Transverse colon (tissue), 4 donors: ENCODE data around the gene FAM193B. TPM values are rescaled to one million over a fixed set of nuclear protein-coding genes. Genes with fewer than 3 reads are reported as not detected.

Source experiments
- DNase-seq: peaks from one replicate; pipeline ENCODE4 v3.0.0-alpha.2; 2019
- H3K27ac ChIP-seq, 4 donors: fragments of 200-600 bp; sonication (generic); 2 replicates each; pipeline ENCODE4 v1.5.1; 2016 to 2018; ENCODE audit warnings: inconsistent platforms in 4 of 4
- H3K27me3 ChIP-seq: fragments of 200-600 bp; sonication (generic); 2 replicates; pipeline ENCODE4 v1.5.1; 2017; ENCODE audit warnings: inconsistent platforms
- H3K36me3 ChIP-seq, 4 donors: fragments of 200-600 bp; sonication (generic); 2 replicates each; pipeline ENCODE4 v1.5.1; 2017 to 2019; ENCODE audit warnings: inconsistent platforms in 4 of 4
- H3K4me1 ChIP-seq, 4 donors: fragments of 200-600 bp; sonication (generic); 2 replicates each; pipeline ENCODE4 v1.5.1; 2017 to 2020; ENCODE audit warnings: inconsistent platforms in 4 of 4
- H3K4me3 ChIP-seq, 4 donors: fragments of 200-600 bp; sonication (generic); 1 replicate in 1 of 4; 2 replicates in 3 of 4; pipeline versions ENCODE4 v1.5.1 to v1.6.1; 2017 to 2019; ENCODE audit warnings: inconsistent platforms in 4 of 4
- H3K9me3 ChIP-seq, 2 donors: fragments of 200-600 bp; sonication (generic); 2 replicates each; pipeline ENCODE4 v1.5.1; 2017 to 2019; ENCODE audit warnings: inconsistent platforms in 2 of 2
- CTCF ChIP-seq, 5 experiments: fragments of 200-600 bp in 3 of 5; fragments of 450-650 bp in 2 of 5; sonication (generic) in 3 of 5; IDR thresholded peaks; 1 replicate in 2 of 5; 2 replicates in 3 of 5; pipeline ENCODE4 v1.5.1; 2016 to 2017; ENCODE audit warnings: antibody characterized with exemption in 5 of 5, inconsistent platforms in 3 of 5, mild to moderate bottlenecking in 2 of 5, moderate library complexity in 1 of 5
- EP300 ChIP-seq: sonication (generic); formaldehyde crosslinking; IDR thresholded peaks from one replicate; pipeline ENCODE4 v1.6.1; 2017; ENCODE audit warnings: antibody characterized with exemption, low read depth
- POLR2A ChIP-seq: fragments of 450-650 bp; IDR thresholded peaks from one replicate; pipeline ENCODE4 v1.6.1; 2016; ENCODE audit warnings: antibody characterized with exemption, mild to moderate bottlenecking, moderate library complexity
- POLR2AphosphoS5 ChIP-seq, 3 donors: sonication (generic); formaldehyde crosslinking; IDR thresholded peaks; one replicate each; pipeline ENCODE4 v1.6.1; 2016; ENCODE audit warnings: antibody characterized with exemption in 3 of 3
- WGBS, 2 donors: methylation state at CpG; one replicate each; pipeline ENCODE4 v1.1.5; 2018; ENCODE audit warnings: low coverage in 1 of 2; 5-methylcytosine and 5-hydroxymethylcytosine counted together
- in situ Hi-C, 4 donors: fragments of 200-750 bp; cut with MboI; loops; one replicate each; pipeline versions ENCODE4 v1.15.0 to v1.15.1; 2017; ENCODE audit warnings: low sequenced_read_pairs in 3 of 4, low pct_ligation_motif_present in 1 of 4, low pct_unique_long_range_greater_than_20kb in 1 of 4
- intact Hi-C: fragments of 100-400 bp; cut with DNase I; formaldehyde crosslinking; loops from one replicate; pipeline ENCODE4 v1.15.1; 2023; ENCODE audit warnings: low total_unique reads
- total RNA-seq, 4 donors: library from RNA; depleted of rRNA; stranded (reverse); fragments of >200 nt; gene quantifications; one replicate each; pipeline ENCODE4 v1.1.0, GENCODE V29; 2016

FAM193B gene
- total RNA-seq, 4 donors from 2014 or later, result 59.7 to 128 (median 63.5) TPM

GRCh38 chr5:177598477-177598876 is 44.1 kb upstream of the FAM193B start:
- WGBS, 2 donors, result 40 to 50% methylated on average over 3 to 5 of the region's 5 CpGs
- intact Hi-C loops, result no loop called here
- DNase-seq, result no peak
- Histone ChIP-seq H3K9me3 (no peaks in the 10 kb centered on the region), H3K27me3 (no peaks in the 10 kb centered on the region), H3K4me1 (peaks cover 1 to 23% (median 13%) of the 10 kb centered on the region in 4 donors), H3K36me3 (peaks cover 0 to 28% (median 13%) of the 10 kb centered on the region in 4 donors), H3K27ac (peak overlapping the region in 1 of 4 donors; percentile 88), H3K4me3 (peak overlapping the region in 1 of 4 donors; percentile 98)
- in situ Hi-C loops, result no loop called here
- TF ChIP-seq POLR2A, result no peak
- no peak for TF ChIP-seq CTCF (IDR thresholded peaks at IDR 0.05)
- no peak for TF ChIP-seq POLR2AphosphoS5 (IDR thresholded peaks at IDR 0.05)
- no peak for TF ChIP-seq EP300

DNA sequence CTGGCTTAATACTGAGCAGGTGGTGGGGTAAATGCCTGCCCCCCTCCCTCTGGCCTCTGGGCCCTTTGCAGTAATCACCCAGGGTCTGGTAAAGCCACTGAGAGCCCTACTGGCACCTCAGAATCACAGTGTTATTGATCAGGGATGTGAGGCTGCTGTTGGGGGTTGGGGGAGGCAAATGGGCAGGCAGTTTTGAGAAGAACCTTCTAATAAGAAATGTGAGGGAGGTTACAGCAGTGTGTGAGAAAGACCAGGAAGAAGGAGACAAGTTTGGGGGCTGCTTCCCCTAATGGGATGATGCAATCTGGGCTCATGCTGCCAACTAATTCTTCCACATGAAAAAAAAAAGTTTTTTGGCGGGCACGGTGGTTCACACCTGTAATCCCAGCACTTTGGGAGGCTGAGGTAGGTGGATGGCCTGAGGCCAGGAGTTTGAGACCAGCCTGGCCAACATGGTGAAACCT is 42.4 kb upstream of the FAM193B start:
- in situ Hi-C loops (no loop called here), intact Hi-C loops (no loop called here)
- H3K36me3 ChIP-seq, result peaks cover 0 to 28% (median 14%) of the 10 kb centered on the region in 4 donors
- TF ChIP-seq POLR2A (no peak), POLR2AphosphoS5 (IDR thresholded peaks at IDR 0.05) (no peak), CTCF (IDR thresholded peaks at IDR 0.05) (no peak), EP300 (no peak)
- DNase-seq, result no peak
- 97% methylated on average over 2 of the region's 2 CpGs; no CpG with 5 or more reads in 1 of the 2 donors for WGBS, 2 donors
- no peaks in the 10 kb centered on the region for H3K9me3 ChIP-seq
- H3K27ac ChIP-seq, result no peak overlapping the region
- H3K4me3 ChIP-seq, result no peak overlapping the region
- no peaks in the 10 kb centered on the region for H3K27me3 ChIP-seq
- H3K4me1 ChIP-seq, result peaks cover 9 to 33% (median 23%) of the 10 kb centered on the region in 4 donors

- TF ChIP-seq CTCF (IDR thresholded peaks at IDR 0.05), result no peak
- TF ChIP-seq EP300, result no peak
- no peak for TF ChIP-seq POLR2A
- TF ChIP-seq POLR2AphosphoS5 (IDR thresholded peaks at IDR 0.05), result no peak
- DNase-seq, result no peak
- peaks cover 9 to 32% (median 24%) of the 10 kb centered on the region in 4 donors for H3K4me1 ChIP-seq
- in situ Hi-C loops, result no loop called here
- 83 to 89% methylated on average over 1 to 2 of the region's 2 CpGs for WGBS, 2 donors
- H3K27me3 ChIP-seq, result no peaks in the 10 kb centered on the region
- H3K4me3 ChIP-seq, result no peak overlapping the region
- no peak overlapping the region for H3K27ac ChIP-seq
- intact Hi-C loops, result no loop called here
- no peaks in the 10 kb centered on the region for H3K9me3 ChIP-seq
- H3K36me3 ChIP-seq, result peaks cover 0 to 28% (median 14%) of the 10 kb centered on the region in 4 donors
These were observed 41.8 kb upstream of the FAM193B start for GRCh38 chr5:177595991-177596774.

- peaks cover 9 to 24% (median 16%) of the 10 kb centered on the region in 4 donors for H3K4me1 ChIP-seq
- in situ Hi-C loops (no loop called here), intact Hi-C loops (no loop called here)
- no peak for DNase-seq
- H3K9me3 ChIP-seq, result no peaks in the 10 kb centered on the region
- no peak for TF ChIP-seq EP300
- no peak for TF ChIP-seq POLR2AphosphoS5 (IDR thresholded peaks at IDR 0.05)
- TF ChIP-seq POLR2A, result no peak
- no peak for TF ChIP-seq CTCF (IDR thresholded peaks at IDR 0.05)
- no peak overlapping the region for H3K27ac ChIP-seq
- WGBS, 2 donors, result 100% methylated on average over 7 of the region's 8 CpGs; no CpG with 5 or more reads in 1 of the 2 donors
- H3K36me3 ChIP-seq, result peaks cover 0 to 28% (median 14%) of the 10 kb centered on the region in 4 donors
- no peak overlapping the region for H3K4me3 ChIP-seq
- H3K27me3 ChIP-seq, result peaks cover 8% of the 10 kb centered on the region
These were observed 40.7 kb upstream of the FAM193B start for GRCh38 chr5:177595026-177595585.
